Stimulated activated CD4-positive, alpha-beta T cell treated with anti-CD3 and anti-CD28 coated beads, Interleukin-15, amount 100 ng/mL, for 24 hours (primary cell): ENCODE measurements around the gene PSMD6.
A peak's percentile ranks its signal among the peaks of the same experiment; 100 is the strongest.

Source experiments
- DNase-seq: peaks from one replicate; pipeline ENCODE4 v3.0.0-alpha.2; 2020

The PSMD6 gene

GRCh38 chr3:64042952-64043351 is 19.7 kb upstream of the PSMD6 start:
- no peak for DNase-seq

- DNase-seq: no peak
Measured at GRCh38 chr3:64039981-64040733, 16.9 kb upstream of the PSMD6 start.

GRCh38 chr3:64039332-64039731 is 16.0 kb upstream of the PSMD6 start:
- DNase-seq: no peak

- DNase-seq: no peak
Measured at GRCh38 chr3:64038253-64038767, 15.0 kb upstream of the PSMD6 start.

DNA sequence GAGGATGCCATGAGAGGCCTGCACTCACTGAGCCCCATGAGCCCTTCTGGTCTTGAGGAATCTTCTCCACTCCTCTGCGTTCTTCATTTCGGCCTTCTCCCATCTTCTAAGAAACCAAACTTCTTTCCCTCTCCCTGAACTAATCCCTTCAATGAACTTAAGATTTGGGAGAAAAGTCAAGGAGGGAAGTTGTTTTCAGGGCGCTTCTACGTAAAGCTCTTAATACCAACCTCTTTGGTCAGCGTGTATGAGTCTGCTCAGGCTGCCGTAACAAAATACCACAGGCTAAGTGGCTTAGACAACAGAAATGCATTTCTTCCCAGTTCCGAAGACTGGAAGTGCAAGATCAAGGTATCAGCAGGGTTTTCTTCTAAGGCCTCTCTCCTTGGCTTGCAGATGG is 13.8 kb upstream of the PSMD6 start:
- DNase-seq: no peak

DNA sequence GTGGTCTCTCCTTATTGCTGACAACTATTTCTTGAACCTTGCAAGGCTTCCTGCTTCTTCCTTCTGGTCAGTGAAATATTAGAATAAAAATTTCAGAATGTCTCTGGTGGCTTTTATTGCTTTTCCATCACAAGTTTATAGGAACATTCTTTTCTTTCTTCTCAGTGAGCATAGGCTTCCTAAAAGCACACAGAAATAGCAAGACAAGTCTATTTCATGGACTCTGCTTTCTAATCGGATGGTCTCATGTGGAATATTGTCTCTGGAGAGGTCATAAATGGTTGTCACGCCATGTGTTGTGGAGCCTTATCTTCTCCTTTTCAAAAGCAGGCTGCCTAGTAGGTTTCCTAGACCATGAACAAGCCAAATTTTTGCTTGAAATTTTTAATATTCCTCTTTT is 9.8 kb upstream of the PSMD6 start:
- DNase-seq: no peak

DNA sequence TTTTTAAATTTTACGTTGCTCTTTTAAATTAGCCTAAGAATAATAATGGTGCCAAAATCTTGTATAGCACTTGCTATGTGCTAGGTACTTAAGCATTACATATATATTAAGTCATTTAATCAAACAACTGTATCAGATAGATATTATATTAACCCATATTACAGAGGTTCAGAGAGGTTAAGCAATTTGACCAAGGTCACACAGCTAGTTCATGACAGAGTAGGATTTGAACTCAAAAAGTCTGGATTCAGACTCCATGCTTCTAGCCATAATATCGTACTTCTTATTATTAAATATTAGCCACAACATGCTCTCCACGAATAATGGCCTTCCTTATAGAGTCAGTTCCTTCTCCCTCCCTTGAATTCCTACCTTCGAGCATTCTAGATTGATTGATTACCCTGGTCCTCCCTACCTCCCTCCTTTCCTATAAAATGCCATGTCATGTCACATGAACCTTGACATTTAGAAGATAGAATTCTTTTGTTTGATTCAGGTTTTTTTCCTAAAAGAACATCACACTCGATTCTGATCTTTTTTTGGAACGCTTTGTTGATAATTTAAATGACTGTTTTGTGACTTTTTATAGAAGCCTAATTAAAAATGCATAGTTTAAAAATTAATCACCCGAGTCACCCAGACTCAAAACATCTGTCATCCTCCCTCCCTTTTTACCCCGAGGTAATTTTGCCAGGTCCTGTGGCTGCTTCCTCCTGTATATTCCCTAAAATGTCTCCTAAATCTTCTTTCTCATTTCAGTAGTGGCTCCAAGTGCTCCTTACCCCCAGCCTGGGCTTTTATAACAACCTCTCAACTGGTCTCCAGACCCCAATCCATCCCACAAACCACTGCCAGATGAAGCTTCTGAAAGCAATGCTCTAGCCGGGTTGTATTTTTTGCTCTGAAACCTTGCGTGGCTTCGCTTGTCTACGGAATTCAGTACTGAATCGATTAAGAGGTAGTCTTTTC is 8.5 kb upstream of the PSMD6 start:
- no peak for DNase-seq

- DNase-seq: peak; percentile 84
Measured at GRCh38 chr3:64030741-64031140, 7.4 kb upstream of the PSMD6 start.

- no peak for DNase-seq
Measured at GRCh38 chr3:64029287-64029686, 6.0 kb upstream of the PSMD6 start.

DNA sequence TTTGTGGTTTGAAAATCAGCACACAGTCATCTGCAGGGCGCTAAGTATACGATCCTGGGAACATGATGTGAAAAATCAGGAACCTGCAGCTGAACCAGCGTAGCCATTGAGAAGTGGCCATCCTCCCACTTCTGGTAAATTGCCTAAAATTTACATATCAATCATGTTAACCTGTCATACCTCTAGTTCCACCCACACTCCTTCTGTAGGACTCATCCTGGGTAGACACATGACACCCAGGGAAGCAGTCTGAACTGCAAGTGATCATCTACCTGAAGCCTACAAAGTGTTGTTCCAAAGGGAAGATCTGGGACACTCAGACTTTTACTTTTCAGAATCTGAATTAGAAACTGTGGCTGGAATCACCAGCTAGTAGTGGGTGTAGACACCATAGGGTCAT is 5.5 kb upstream of the PSMD6 start:
- DNase-seq: no peak

DNA sequence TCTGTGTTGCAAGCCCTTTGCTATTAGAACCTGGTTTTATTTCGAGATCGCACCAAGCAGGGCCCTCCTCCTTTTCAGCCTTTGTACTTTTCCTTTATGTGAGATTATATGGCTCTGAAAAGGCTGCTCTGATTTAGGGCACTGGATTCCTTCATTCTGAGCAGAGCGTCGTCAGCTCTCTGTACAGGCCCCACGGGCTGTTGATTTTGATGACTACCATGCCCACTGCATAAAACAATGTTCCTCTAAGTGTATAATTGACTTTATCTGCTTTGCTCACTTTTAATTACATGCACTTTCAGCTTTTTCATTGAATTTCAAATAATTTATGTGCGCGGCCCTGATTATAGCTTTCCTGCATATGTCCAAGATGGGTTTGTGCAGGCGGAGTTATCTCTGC is 4.4 kb upstream of the PSMD6 start:
- DNase-seq: no peak

GRCh38 chr3:64026346-64026745 is 3.1 kb upstream of the PSMD6 start:
- DNase-seq: no peak

- DNase-seq: no peak
Measured at GRCh38 chr3:64023861-64024223, 548 bp upstream of the PSMD6 start.

- DNase-seq: peak; percentile 37
Measured at GRCh38 chr3:64022451-64023186, 675 bp downstream of the PSMD6 start.

DNA sequence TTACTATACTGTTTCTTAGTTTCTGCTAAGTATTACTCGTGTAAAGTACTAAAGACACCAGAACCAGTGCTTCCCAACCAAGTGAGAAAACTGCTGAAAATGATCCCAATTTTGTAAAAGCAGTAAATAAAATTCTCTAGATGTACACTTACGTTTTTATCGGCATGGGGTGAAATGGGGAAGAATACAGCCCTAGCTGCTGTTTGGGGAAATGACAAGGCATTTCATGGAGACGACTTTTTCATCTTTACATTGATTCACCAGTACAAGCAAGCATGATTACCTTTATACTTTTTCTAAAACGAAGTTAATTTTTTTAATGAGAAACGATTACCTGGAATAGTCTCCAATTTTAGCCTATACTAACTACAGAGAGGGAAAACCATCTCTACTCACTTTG is 1.4 kb downstream of the PSMD6 start:
- no peak for DNase-seq

DNA sequence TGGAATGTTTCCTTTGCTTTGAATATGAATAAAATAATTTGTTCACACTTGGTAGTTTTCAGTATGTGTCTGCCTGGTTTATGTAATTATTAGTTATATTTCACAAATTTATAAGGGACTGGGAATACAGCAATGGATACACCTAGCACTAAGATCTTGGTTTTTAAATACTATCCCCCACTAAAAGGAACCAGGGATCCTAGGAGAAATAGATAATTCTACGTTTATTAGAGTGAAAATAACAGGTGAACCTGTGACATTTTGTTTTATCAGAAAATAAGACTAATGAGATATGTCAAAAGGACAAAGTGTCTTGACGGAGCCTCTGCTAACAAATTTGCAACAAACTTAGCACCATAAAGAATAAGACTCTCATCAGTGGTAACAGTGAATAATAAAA is 3.4 kb downstream of the PSMD6 start:
- no peak for DNase-seq

DNA sequence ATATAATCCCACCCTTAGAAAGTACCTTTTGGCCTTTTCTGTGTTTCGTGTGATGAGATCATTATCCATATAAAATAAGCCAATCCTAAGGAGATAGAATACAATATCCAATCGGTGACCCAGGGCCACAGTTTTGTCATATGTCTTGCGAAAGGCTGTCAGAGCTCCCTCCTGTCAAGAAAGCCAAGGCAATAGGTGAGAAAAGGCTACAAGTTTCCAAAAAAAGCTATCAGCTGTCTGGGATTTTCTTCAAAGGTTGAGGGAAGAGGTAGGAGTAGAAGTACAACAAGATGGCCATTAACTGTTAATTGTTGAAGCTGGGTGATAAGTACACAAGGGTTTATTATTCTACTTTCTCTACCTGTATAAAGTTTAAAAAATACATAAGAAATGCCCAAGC is 4.0 kb downstream of the PSMD6 start:
- no peak for DNase-seq

- DNase-seq: no peak
Measured at GRCh38 chr3:64016941-64017620, 6.2 kb downstream of the PSMD6 start.

- peak; percentile 9 for DNase-seq
Measured at GRCh38 chr3:64011685-64012084, 11.6 kb downstream of the PSMD6 start.

- no peak for DNase-seq
Measured at GRCh38 chr3:64010199-64010598, 13.1 kb downstream of the PSMD6 start.

- DNase-seq: no peak
Measured at GRCh38 chr3:64009528-64009927, 13.8 kb downstream of the PSMD6 start.

DNA sequence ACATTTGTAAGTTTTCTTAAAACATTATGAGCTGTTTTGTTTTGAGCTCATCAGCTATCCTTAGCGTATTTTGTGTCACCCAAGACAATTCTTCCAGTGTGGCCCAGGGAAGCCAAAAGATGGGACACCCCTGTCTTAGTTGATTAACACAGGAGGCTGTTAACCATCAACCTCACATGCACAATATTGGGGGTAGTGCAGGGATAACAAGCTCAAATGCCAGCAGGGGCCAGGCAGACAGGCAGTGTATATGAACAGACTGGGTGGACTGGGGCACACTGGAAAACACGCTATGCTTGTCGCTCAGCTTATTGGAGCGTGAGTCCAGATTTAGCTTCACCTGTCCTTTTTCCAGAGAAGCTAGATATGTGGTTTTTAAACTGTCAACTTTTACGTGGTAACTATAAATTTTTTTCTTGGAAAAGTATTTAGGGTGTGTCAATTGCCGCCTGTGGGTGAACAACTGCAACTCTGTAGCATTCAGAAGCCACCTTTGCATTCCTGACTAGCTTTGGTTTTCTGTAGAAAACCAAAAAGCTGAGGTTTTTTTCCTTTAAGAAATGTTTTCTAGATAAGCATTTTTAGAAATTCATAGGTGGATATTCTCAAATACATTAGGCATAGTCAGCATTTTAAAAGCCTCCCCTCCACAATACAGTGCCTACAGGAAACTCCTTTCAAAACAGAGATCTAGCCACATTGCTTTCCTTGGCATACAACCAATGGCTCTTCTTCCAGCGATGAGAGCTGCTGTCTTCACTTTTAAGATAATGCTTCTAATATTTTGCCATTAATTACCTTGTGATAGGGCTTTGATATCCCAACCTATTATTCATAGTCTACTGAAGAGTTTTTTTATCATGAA is 14.6 kb downstream of the PSMD6 start:
- no peak for DNase-seq
